DMS 273 (cell line): ENCODE measurements around the gene TRIM33.

Source experiments
- DNase-seq: peaks from one replicate; lab custom pipeline; 2025; ENCODE audit not compliant: unreplicated experiment; lab: John Stamatoyannopoulos, UW

The TRIM33 gene

GRCh38 chr1:114511032-114511785, at the start of gene TRIM33:
TRIM33 (minus strand) TSS chr1:114511203; CDS start chr1:114511076, 127 bp downstream.
- peak; percentile 98 for DNase-seq

GRCh38 chr1:114559356-114559755, 48.4 kb upstream of the TRIM33 start:
- DNase-seq, result no peak

DNA sequence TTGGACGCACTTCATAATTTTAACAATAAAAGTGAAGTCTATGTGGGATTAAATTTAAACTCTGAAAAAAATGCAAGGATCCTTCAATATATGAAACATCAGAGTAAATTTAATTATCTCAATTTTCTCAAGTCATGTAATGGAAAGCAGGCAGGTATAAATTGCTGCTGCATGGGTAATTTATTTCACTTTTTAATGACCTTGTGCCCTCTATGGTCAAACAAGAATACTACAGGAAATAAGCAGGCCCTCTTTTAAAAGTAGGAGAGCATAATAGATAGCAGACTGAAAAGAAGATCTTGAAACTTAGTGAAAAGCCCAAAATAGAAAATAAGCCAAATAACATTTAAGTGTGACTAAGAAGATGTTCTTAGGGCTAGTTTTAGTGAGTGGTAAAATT, 47.5 kb upstream of the TRIM33 start:
- peak; percentile 43 for DNase-seq

DNA sequence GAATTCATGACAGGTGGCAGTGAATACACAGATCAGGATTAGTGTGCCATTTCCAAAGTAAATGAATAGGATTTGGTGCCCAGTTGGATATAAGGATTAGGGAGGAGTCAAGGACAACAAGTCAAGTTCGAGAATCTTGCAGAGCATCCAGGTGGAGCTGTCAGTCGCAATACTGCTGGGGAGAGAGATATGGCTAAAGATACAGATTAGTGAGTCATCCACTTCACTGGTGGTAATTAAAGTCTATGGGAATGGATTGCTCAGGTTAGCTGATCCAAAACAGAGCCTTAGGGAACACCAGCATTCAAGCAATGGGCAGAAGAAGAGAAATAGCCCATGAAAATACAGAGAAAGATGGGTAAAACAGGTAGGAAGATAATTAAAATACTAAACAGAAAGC, 43.6 kb upstream of the TRIM33 start:
- DNase-seq, result no peak

DNA sequence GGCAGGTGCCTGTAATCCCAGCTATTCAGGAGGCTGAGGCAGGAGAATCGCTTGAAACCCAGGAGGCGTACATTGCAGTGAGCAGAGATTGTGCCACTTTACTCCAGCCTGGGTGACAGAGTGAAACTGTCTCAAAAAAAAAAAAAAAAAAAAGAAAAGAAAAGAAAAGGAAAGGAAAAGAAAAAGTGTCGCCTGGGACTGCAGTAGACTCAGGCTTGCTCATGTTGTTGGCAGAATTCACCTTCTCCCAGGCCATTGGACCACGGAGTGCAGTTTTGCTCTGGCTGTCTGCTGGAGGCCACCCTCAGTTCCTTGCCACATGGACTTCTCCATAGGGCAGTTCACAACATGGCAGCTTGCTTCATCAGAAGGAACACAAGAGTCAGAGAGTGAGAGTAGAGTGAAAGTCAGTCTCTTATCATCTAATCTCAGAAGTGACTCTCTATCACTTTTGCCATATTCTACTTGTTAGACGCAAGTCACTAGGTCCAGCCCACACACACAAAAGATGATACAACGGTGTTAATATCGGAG, 41.2 kb upstream of the TRIM33 start:
- DNase-seq, result no peak

GRCh38 chr1:114551400-114551799, 40.4 kb upstream of the TRIM33 start:
- DNase-seq, result no peak

DNA sequence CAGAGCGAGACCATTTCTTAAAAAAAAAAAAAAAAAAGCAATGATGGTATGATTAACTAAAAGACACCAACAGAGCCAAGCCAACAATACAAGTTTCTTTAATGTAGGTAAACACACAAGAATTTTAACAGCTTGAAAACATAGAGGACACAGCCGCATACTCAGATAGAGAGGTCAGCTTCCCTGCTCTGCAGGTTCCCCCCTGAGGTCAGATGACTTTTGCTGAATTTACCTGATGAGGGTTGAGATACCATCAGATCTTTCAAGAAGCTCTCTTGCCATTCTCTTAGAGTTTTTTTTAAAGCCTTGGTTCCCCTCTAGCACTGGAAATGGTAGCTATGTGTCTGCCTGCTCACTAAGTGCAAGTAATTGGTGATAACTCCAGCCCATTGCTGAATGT, 39.3 kb upstream of the TRIM33 start:
- no peak for DNase-seq

DNA sequence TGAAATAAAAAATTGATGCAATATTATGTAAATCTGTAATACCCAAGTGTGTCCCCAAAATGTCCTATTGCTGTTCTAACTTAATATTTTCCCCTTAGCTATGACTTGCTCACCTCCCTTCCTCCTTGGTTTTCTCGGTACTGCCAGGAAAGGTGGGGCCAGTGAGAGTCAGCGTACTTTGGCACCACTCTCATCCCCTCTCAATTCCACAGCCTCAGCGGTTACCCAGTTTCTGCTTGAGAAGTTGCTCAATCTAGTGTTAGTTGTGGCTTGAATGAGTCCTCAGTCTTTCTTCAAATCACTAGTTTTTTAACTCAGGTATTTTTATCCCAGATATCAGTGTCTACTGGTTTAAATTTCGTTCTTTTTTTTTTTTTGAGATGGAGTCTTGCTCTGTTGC, 38.1 kb upstream of the TRIM33 start:
- DNase-seq, result no peak

- no peak for DNase-seq
Measured at GRCh38 chr1:114547076-114547475, 36.1 kb upstream of the TRIM33 start.

DNA sequence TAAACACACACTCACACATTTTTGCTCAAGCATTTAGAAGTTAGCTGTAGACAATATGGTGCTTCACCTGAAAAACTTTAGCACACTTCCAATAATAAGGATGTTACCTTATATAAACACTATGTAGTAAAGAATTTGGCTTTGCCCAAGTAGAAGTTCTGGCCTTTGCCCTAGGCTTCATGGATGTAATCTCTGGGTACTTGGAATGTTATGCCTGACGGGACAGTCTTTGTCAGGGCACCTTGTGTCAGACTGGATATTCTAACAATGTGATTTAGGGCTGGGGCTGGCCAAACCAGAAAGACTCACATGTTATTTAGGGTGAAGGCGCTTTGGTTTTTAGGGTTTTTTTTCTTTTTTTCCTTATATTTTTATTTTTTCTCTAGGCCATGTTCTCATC, 34.8 kb upstream of the TRIM33 start:
- no peak for DNase-seq

DNA sequence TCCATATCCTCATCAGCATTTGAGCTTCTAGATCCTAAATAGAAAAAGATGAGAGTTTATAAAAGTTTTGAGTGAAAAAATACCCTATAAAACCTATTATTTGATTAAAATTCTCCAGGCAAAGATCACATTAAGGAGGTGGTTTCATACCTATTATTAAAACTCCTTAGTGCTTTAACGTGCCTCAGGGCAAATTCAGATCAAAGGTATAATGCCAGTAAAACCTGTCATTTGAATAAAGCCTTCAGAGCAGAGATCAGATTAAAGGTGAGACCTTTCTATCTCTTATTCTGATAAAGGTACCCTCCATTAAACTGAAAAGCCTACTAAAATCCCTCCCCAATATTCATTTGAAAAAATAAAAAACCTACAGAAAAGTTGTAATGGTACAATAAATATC, 34.3 kb upstream of the TRIM33 start:
- no peak for DNase-seq

GRCh38 chr1:114540821-114541220, 29.8 kb upstream of the TRIM33 start:
- no peak for DNase-seq

DNA sequence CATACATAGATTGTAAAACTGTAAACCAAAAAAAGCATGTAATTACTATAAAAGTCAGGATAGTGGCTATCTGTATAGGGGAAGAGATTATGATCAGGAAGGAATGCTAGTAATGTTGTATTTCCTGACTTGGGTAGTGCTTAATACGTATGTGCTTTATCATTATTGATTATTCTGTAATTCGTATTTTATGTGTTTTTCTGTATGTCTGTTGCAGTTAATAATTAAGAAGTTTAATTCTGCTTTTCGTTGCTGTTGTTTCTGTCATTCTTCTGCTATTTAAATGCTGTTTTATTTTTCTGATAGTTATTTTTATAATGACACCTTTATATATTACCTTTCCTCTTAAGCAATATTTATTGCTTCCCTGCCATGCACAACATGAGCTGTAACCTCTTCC, 29.3 kb upstream of the TRIM33 start:
- DNase-seq, result no peak

GRCh38 chr1:114536043-114536442, 25.0 kb upstream of the TRIM33 start:
- DNase-seq, result no peak

DNA sequence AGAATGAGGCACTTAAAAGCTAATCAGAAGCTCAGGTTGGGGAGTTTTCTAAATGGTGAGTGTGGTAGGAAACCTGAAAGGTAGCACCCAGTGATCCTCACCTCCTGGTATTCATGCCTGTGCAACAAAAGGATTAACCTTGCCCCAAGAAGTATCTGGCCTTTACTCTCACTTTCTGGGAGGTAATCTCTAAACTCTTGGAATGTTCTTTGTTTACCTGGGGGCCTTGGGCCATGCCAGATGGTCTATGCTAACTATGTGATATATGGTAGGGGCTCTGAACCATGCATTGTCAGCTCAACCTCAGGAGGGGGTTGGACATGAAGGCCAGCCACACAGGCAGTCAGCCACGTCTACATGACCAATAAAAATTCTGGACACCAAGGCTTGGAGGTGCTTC, 24.4 kb upstream of the TRIM33 start:
- no peak for DNase-seq

- no peak for DNase-seq
Measured at GRCh38 chr1:114531094-114531493, 20.1 kb upstream of the TRIM33 start.

DNA sequence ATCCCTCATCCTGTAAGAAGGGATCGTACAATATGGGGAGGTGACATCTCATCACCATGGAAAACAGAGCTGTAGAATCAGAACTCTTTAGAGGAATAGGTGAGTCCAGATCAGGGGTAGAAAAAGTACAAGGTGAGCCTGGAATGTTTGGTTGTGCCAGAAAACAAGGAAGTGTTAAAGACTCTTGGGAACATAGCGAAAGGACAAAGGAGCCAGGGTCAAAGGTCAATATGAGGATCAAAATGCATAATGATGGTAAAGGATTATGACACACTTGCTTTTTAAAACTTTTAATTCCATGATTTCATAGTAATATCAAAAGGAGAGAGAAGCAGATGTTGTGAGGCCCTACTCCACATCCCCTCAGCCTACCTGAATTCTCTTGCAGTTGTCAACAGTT, 19.2 kb upstream of the TRIM33 start:
- DNase-seq, result no peak

- peak; percentile 24 for DNase-seq
Measured at GRCh38 chr1:114524944-114525343, 13.9 kb upstream of the TRIM33 start.

DNA sequence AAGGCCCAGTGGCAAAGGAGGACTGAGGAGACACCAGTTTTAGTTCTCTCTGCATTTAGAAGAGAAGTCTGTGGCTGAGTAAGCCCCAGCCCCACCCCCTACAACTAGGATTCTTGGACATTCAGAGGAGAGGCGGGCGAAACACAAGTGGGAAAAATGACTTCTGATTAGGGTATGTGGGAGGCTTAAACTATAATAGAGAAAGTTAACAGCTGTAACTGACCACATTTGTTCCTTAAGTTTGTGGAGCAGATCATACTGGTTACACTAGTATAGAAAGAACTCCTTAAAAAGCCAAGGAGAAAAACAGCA, 11.2 kb upstream of the TRIM33 start:
- DNase-seq, result no peak

GRCh38 chr1:114521396-114522263, 10.6 kb upstream of the TRIM33 start:
- DNase-seq, result no peak

- DNase-seq, result no peak
Measured at GRCh38 chr1:114517348-114517747, 6.3 kb upstream of the TRIM33 start.

DNA sequence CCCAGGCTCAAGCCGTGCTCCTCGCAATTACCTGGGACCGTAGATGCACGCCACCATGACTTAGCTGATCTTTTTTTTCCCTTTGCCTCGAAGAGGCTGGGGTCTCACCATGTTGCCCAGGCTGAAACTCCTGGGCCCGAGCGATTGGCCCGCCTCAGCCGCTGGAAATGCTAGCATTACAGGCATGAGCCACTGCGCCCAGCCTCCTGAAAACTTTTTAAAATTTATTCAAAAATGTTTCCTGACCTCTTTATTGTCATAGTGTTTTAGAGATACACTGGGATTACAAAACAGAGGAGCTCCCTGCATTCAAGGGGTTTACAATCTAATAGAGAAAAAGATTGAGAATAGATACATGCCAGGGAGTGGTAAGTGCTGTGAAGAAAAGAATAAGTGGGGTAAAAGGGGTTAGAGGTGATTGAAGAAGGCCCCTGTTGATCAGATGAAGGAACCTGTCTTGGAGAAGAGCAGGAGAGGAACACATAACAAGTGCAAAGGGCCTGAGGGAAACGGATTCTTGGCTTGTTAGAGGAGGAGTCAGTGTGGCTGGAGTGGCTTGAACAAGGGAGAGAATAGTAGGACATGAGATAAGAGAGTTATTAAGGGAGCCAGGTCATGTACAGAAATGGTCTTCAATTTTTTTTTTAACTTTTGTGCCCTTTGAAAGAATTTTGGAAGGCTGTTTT, 1.7 kb upstream of the TRIM33 start:
- DNase-seq, result no peak
